Esophagus (tissue), 2 donors: ENCODE results near the gene PACSIN3. TPM values are rescaled to one million over a fixed set of nuclear protein-coding genes. Genes with fewer than 3 reads are reported as not detected.

Source experiments
- H3K27ac ChIP-seq, 2 donors: one replicate each; pipeline ENCODE4 v1.5.1; 2013; ENCODE audit warnings: low read depth in 2 of 2, mild to moderate bottlenecking in 2 of 2, inconsistent platforms in 1 of 2, low read length in 1 of 2, moderate library complexity in 1 of 2
- H3K27me3 ChIP-seq, 2 donors: one replicate each; pipeline ENCODE4 v1.6.1; 2013; ENCODE audit warnings: low read length in 2 of 2, control low read depth in 1 of 2, mild to moderate bottlenecking in 1 of 2; ENCODE audit not compliant: insufficient read depth in 2 of 2, control insufficient read depth in 1 of 2
- H3K36me3 ChIP-seq, 2 donors: one replicate each; pipeline ENCODE4 v1.6.1; 2013; ENCODE audit warnings: low read length in 1 of 2; ENCODE audit not compliant: control insufficient read depth in 2 of 2, insufficient read depth in 2 of 2
- H3K4me1 ChIP-seq, 2 donors: one replicate each; pipeline ENCODE4 v1.6.1; 2013; ENCODE audit warnings: low read length in 1 of 2; ENCODE audit not compliant: control insufficient read depth in 2 of 2, insufficient read depth in 2 of 2
- H3K4me3 ChIP-seq, 2 donors: one replicate each; pipeline ENCODE4 v1.5.1; 2013; ENCODE audit warnings: low read length in 2 of 2, mild to moderate bottlenecking in 2 of 2, low read depth in 1 of 2, moderate library complexity in 1 of 2
- H3K9me3 ChIP-seq, 2 donors: one replicate each; pipeline ENCODE4 v1.6.1; 2013; ENCODE audit warnings: mild to moderate bottlenecking in 2 of 2, low read depth in 1 of 2, low read length in 1 of 2, moderate library complexity in 1 of 2; ENCODE audit not compliant: control insufficient read depth in 2 of 2, insufficient read depth in 1 of 2
- WGBS, 2 donors: extraction: QIAGEN DNeasy Blood & Tissue Kit; methylation state at CpG; one replicate each; pipeline ENCODE4 v1.1.7; 2013; 5-methylcytosine and 5-hydroxymethylcytosine counted together
- polyA plus RNA-seq, 2 donors: library from polyadenylated mRNA; stranded (reverse); fragments of 200-250 nt; gene quantifications; one replicate each; pipeline ENCODE4 v1.2.3, GENCODE V29; 2013
- donor health status: healthy with polysubstance abuse.
- donor health status: Bipolar disorder and iron deficiency.

PACSIN3 gene
- 10 to 100 TPM; 54.7 to 55.6 TPM for polyA plus RNA-seq

- Histone ChIP-seq H3K27me3 (no peaks in the 10 kb centered on the region), H3K36me3 (peaks cover 0 to 5% of the 10 kb centered on the region in 2 donors), H3K9me3 (no peaks in the 10 kb centered on the region), H3K4me1 (peaks cover 4 to 11% of the 10 kb centered on the region in 2 donors), H3K4me3 (peak within 1 kb of the TSS; percentile 69 to 80), H3K27ac (peak within 1 kb of the TSS; percentile 95 to 96)
- 0 to 1% methylated on average over 30 to 80 of the region's 80 CpGs for WGBS, 2 donors
Observed at GRCh38 chr11:47186076-47186699, at the start of gene PACSIN3. PACSIN3 (minus strand) TSS chr11:47186434; CDS start chr11:47182727, 3,707 bp downstream.

GRCh38 chr11:47235163-47235562, 48.9 kb upstream of the PACSIN3 start:
- Histone ChIP-seq H3K9me3 (no peaks in the 10 kb centered on the region), H3K27ac (no peak overlapping the region), H3K36me3 (peaks cover 12 to 17% of the 10 kb centered on the region in 2 donors), H3K4me1 (no peaks in the 10 kb centered on the region), H3K27me3 (no peaks in the 10 kb centered on the region), H3K4me3 (no peak overlapping the region)
- WGBS, 2 donors = 88 to 89% methylated on average over 12 of the region's 12 CpGs

- no peak overlapping the region for H3K4me3 ChIP-seq
- H3K27me3 ChIP-seq = no peaks in the 10 kb centered on the region
- H3K27ac ChIP-seq = no peak overlapping the region
- no peaks in the 10 kb centered on the region for H3K4me1 ChIP-seq
- 39 to 46% methylated on average over 12 of the region's 12 CpGs for WGBS, 2 donors
- H3K36me3 ChIP-seq = peaks cover 12% of the 10 kb centered on the region in 2 donors
- H3K9me3 ChIP-seq = no peaks in the 10 kb centered on the region
Observed at GRCh38 chr11:47234669-47235100, 48.5 kb upstream of the PACSIN3 start.

- H3K9me3 ChIP-seq = no peaks in the 10 kb centered on the region
- no peaks in the 10 kb centered on the region for H3K27me3 ChIP-seq
- H3K36me3 ChIP-seq = peaks cover 7 to 8% of the 10 kb centered on the region in 2 donors
- H3K4me3 ChIP-seq = no peak overlapping the region
- no peaks in the 10 kb centered on the region for H3K4me1 ChIP-seq
- 56% methylated on average over 11 of the region's 11 CpGs for WGBS, 2 donors
- H3K27ac ChIP-seq = no peak overlapping the region
Observed at GRCh38 chr11:47233989-47234668, 47.9 kb upstream of the PACSIN3 start.

GRCh38 chr11:47233051-47233450, 46.8 kb upstream of the PACSIN3 start:
- WGBS, 2 donors = 91 to 97% methylated on average over 4 of the region's 4 CpGs
- no peaks in the 10 kb centered on the region for H3K4me1 ChIP-seq
- H3K27ac ChIP-seq = no peak overlapping the region

GRCh38 chr11:47229161-47229560, 42.9 kb upstream of the PACSIN3 start:
- 95% methylated on average over 8 of the region's 8 CpGs for WGBS, 2 donors

More at GRCh38 chr11:47233051-47233450, 46.8 kb upstream of the PACSIN3 start:
- Histone ChIP-seq H3K9me3 (no peaks in the 10 kb centered on the region), H3K27me3 (no peaks in the 10 kb centered on the region), H3K36me3 (peaks cover 4 to 6% of the 10 kb centered on the region in 2 donors), H3K4me3 (no peak overlapping the region)

GRCh38 chr11:47225552-47226400, 39.5 kb upstream of the PACSIN3 start:
- Histone ChIP-seq H3K36me3 (peaks cover 0 to 9% of the 10 kb centered on the region in 2 donors), H3K4me3 (no peak overlapping the region), H3K9me3 (no peaks in the 10 kb centered on the region), H3K4me1 (no peaks in the 10 kb centered on the region), H3K27ac (no peak overlapping the region), H3K27me3 (no peaks in the 10 kb centered on the region)
- 92 to 94% methylated on average over 7 of the region's 7 CpGs for WGBS, 2 donors

More at GRCh38 chr11:47229161-47229560, 42.9 kb upstream of the PACSIN3 start:
- Histone ChIP-seq H3K9me3 (no peaks in the 10 kb centered on the region), H3K27ac (no peak overlapping the region), H3K4me3 (no peak overlapping the region), H3K36me3 (peaks cover 0 to 6% of the 10 kb centered on the region in 2 donors), H3K4me1 (no peaks in the 10 kb centered on the region), H3K27me3 (no peaks in the 10 kb centered on the region)

- Histone ChIP-seq H3K9me3 (no peaks in the 10 kb centered on the region), H3K4me3 (no peak overlapping the region), H3K27me3 (no peaks in the 10 kb centered on the region), H3K36me3 (peaks cover 0 to 9% of the 10 kb centered on the region in 2 donors), H3K4me1 (no peaks in the 10 kb centered on the region), H3K27ac (no peak overlapping the region)
- WGBS, 2 donors = 86 to 88% methylated on average over 2 of the region's 2 CpGs
Observed at GRCh38 chr11:47222696-47223095, 36.5 kb upstream of the PACSIN3 start.

- peaks cover 2 to 5% of the 10 kb centered on the region in 2 donors for H3K4me1 ChIP-seq
- H3K27me3 ChIP-seq = no peaks in the 10 kb centered on the region
- WGBS, 2 donors = 39 to 57% methylated on average over 1 of the region's 1 CpG
- H3K36me3 ChIP-seq = peaks cover 0 to 7% of the 10 kb centered on the region in 2 donors
- H3K27ac ChIP-seq = peak overlapping the region in 1 of 2 donors; percentile 15
- no peaks in the 10 kb centered on the region for H3K9me3 ChIP-seq
- no peak overlapping the region for H3K4me3 ChIP-seq
Observed at GRCh38 chr11:47220401-47220821, 34.2 kb upstream of the PACSIN3 start.
